GM18858 (cell line): ENCODE measurements around the gene SETDB2.

Source experiments
- ATAC-seq: cut with Tn5 transposase; IDR thresholded peaks from one replicate; pipeline ENCODE4 v1.9.1; 2021; ENCODE audit not compliant: unreplicated experiment

The SETDB2 gene

GRCh38 chr13:49532593-49532992, 88.5 kb downstream of the SETDB2 start:
- ATAC-seq, result no peak

GRCh38 chr13:49533011-49533410, 88.9 kb downstream of the SETDB2 start:
- no peak for ATAC-seq

GRCh38 chr13:49533591-49534269, 89.7 kb downstream of the SETDB2 start:
- no peak for ATAC-seq

- no peak for ATAC-seq
Observed at GRCh38 chr13:49536144-49536873, 92.2 kb downstream of the SETDB2 start.

- no peak for ATAC-seq
Observed at GRCh38 chr13:49538404-49538803, 94.3 kb downstream of the SETDB2 start.

- no peak for ATAC-seq
Observed at GRCh38 chr13:49539313-49539712, 95.2 kb downstream of the SETDB2 start.

- no peak for ATAC-seq
Observed at GRCh38 chr13:49539746-49540145, 95.7 kb downstream of the SETDB2 start.

- no peak for ATAC-seq
Observed at GRCh38 chr13:49540552-49540951, 96.5 kb downstream of the SETDB2 start.

GRCh38 chr13:49543656-49544055, 99.6 kb downstream of the SETDB2 start:
- ATAC-seq, result no peak
